Measurements from ENCODE around the gene METTL9.
"Not testable (repeated sequence)": the region's sequence is repeated elsewhere in the genome, so short reads cannot be mapped to it uniquely, and the experiment has no call there.

METTL9 gene

DNA sequence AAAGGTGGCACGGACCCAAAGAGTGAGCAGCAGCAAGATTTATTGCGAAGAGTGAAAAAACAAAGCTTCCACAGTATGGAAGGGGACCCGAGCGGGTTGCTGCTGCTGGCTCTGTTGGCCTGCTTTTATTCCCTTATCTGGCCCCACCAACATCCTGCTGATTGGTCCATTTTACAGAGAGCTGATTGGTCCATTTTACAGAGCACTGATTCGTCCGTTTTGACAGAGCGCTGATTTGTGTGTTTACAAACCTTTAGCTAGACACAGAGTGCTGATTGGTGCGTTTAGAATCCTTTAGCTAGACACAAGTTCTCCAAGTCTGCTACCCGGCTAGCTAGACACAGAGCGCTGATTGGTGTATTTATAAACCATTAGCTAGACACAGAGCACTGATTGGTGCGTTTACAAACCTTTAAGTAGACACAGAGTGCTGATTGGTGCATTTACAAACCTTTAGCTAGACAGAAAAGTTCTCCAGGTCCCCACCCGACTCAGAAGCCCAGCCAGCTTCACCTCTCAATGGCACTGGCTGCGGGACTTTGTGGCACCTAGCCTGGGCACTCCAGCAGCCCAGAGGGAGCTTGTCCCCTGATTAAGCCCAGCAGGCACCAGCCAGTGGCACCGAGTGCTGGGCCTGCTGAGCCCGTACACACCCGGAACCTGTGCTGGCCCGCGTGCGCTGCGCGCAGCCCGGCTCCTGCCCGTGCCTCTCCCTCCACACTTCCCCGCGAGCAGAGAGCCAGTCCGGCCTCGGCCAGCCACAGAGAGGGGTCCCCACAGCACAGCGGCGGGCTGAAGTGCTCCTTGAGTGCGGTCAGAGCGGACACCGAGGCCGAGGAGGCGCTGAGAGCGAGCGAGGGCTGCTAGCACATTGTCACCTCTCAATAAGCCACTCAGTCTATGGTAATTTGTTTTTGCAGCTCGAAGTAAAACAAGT is 37.9 kb downstream of the METTL9 start:
- DNase-seq (ENCODE audit: insufficient read length), result no peak
- TF ChIP-seq POLR2A (IDR thresholded peaks at IDR 0.05; ENCODE audit: low read depth, low read length) (no peak), POLR2AphosphoS5 (IDR thresholded peaks at IDR 0.05; ENCODE audit: low read depth, low read length) (no peak), TAF1 (IDR thresholded peaks at IDR 0.05; ENCODE audit: borderline replicate concordance, low read depth, low read length) (no peak)
- no peak for FAIRE-seq

DNA sequence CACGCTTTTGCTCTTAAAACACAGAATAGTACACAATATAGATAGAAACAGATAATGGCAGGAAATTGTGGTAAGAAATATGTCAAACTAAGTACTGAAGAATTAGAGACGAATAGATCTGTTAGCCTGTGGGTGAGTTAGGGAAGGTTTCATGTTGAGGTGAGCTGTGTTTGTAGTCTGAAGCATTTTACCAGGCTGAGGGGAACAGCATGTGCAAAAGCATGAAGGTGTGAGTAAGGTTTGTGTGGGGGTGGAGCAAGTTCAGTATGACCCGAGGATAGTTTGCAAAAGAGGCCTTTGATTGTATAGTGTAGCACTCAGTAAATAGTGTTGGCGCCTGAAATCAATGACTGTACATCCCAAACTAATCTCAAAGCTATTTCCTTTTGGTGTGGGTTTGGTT is 39.2 kb downstream of the METTL9 start:
- TF ChIP-seq POLR2AphosphoS5 (IDR thresholded peaks at IDR 0.05; ENCODE audit: low read depth, low read length), result no peak
- no peak for TF ChIP-seq TAF1 (IDR thresholded peaks at IDR 0.05; ENCODE audit: borderline replicate concordance, low read depth, low read length)
- TF ChIP-seq POLR2A (IDR thresholded peaks at IDR 0.05; ENCODE audit: low read depth, low read length), result no peak
- FAIRE-seq (no peak), DNase-seq (ENCODE audit: insufficient read length) (no peak)

DNA sequence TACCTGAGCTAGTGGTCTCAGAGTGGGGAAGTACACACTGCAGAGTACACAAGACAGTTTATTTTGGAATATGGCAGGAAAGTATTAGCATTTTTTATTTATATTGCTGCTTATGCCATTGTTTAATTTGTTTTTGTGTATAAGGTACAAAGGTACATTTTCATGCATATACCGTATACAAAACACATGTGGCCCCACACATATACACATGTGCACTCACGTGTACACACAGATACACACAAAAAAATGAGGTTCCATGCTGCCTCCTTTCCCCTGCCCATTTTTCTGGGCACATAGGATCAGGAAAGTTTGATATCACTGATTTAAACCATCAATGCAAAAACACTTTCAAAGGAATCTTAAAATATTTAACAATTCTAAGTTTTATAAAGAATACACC is 40.1 kb downstream of the METTL9 start:
- FAIRE-seq (no peak), DNase-seq (ENCODE audit: insufficient read length) (no peak)
- no peak for TF ChIP-seq POLR2AphosphoS5 (IDR thresholded peaks at IDR 0.05; ENCODE audit: low read depth, low read length)
- no peak for TF ChIP-seq TAF1 (IDR thresholded peaks at IDR 0.05; ENCODE audit: borderline replicate concordance, low read depth, low read length)
- TF ChIP-seq POLR2A (IDR thresholded peaks at IDR 0.05; ENCODE audit: low read depth, low read length), result no peak

DNA sequence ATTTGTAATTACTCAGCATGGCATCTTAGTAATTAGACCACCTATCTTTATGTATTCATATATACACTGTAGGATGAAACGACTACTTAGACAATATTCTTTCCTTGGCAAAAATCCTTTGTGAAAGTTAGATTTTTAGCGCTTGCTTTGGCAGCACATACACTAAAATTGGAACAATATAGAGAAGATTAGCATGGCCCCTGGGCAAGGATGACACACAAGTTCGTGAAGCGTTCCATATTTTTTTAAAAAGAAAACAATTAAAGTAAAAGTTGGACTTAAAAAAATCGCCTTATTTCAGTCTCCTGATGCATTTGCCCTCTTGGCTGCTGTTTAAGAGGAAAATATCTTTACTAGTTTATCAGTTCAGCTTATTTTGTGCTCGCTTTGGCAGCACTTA is 42.5 kb downstream of the METTL9 start:
- TF ChIP-seq TAF1 (IDR thresholded peaks at IDR 0.05; ENCODE audit: borderline replicate concordance, low read depth, low read length), result no peak
- no peak for TF ChIP-seq POLR2AphosphoS5 (IDR thresholded peaks at IDR 0.05; ENCODE audit: low read depth, low read length)
- TF ChIP-seq POLR2A (IDR thresholded peaks at IDR 0.05; ENCODE audit: low read depth, low read length), result no peak
- FAIRE-seq (no peak), DNase-seq (ENCODE audit: insufficient read length) (no peak)

DNA sequence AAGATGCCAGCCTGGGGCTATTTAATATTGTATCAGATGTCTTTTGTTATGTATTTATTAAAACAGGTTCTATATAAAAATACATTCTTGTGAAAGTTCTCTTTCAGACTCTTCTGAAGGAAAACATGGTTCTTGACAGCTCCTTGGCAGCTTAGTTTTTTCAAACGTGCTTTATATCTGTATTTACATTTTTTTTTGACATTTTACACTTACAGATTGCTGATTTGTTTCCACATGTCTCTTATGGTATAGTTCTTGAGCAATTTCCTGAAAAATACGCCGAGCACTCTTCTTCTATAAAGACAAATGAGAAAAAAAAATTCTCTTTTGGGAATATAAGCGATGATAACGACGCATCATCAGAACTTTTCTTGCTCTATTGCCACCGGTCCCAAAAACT is 43.5 kb downstream of the METTL9 start:
- no peak for FAIRE-seq
- TF ChIP-seq TAF1 (IDR thresholded peaks at IDR 0.05; ENCODE audit: borderline replicate concordance, low read depth, low read length), result no peak
- no peak for TF ChIP-seq POLR2A (IDR thresholded peaks at IDR 0.05; ENCODE audit: low read depth, low read length)
- TF ChIP-seq POLR2AphosphoS5 (IDR thresholded peaks at IDR 0.05; ENCODE audit: low read depth, low read length), result no peak
- no peak for DNase-seq (ENCODE audit: insufficient read length)

DNA sequence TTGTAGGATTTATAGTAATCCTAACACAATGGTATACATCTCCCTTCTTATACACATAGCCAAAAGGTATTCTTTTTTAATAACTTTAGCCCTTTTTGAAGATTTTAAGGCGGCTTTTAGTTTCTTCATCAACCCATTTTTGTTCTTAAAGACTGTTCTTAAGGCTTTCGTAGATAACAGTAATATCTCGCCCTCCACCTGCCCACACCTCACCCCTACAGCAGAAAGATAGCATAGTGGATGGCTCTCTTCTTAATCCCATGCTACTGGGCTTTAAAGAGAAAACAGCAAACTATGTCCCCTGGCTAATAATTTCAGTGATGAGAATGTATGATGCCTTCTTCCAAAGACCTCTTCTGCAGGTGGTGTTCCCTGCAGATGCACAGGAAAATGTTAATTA is 44.4 kb downstream of the METTL9 start:
- no peak for DNase-seq (ENCODE audit: insufficient read length)
- TF ChIP-seq TAF1 (IDR thresholded peaks at IDR 0.05; ENCODE audit: borderline replicate concordance, low read depth, low read length) (no peak), POLR2A (IDR thresholded peaks at IDR 0.05; ENCODE audit: low read depth, low read length) (no peak), POLR2AphosphoS5 (IDR thresholded peaks at IDR 0.05; ENCODE audit: low read depth, low read length) (no peak)
- no peak for FAIRE-seq

DNA sequence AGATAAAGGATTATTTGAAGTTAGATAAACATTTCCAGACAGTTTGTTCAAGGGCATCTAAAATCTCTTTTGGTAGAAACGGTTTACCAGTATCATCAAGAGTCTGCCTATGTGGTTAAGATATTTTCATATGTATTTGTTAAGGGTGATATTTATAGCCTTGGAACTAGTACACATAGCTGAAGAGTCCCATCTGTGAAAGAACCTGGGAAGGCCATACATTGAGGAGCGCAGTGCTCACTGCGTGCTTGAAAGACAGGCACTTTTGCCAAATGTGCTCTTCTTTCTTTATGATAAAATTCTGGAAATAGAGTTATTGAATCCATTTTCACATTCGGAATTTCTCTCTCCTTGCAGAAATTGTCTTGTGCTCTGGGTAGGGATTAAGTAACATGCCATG is 45.3 kb downstream of the METTL9 start:
- TF ChIP-seq TAF1 (IDR thresholded peaks at IDR 0.05; ENCODE audit: borderline replicate concordance, low read depth, low read length) (no peak), POLR2A (IDR thresholded peaks at IDR 0.05; ENCODE audit: low read depth, low read length) (no peak), POLR2AphosphoS5 (IDR thresholded peaks at IDR 0.05; ENCODE audit: low read depth, low read length) (no peak)
- no peak for FAIRE-seq

DNA sequence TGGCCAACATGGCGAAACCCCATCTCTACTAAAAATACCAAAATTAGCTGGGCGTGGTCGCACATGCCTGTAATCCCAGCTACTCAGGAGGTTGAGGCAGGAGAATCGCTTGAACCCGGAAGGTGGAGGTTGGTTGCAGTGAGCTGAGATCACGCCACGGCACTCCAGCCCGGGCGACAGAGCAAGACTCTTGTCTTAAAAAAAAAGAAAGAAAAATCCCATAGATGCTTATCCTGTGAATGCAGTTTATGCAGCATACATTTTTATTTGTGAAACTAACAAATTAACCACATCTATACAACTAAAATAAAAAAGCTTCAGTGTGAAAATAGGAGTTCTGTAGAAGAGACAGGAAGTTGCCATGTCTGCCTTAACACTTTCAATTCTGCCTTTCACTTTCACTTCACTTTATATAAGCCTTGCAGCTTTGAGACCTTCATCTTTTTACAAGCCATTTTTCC is 45.9 kb downstream of the METTL9 start:
- DNase-seq (ENCODE audit: insufficient read length) (no peak), FAIRE-seq (peak; percentile 89)
- TF ChIP-seq POLR2A (IDR thresholded peaks at IDR 0.05; ENCODE audit: low read depth, low read length) (no peak), POLR2AphosphoS5 (IDR thresholded peaks at IDR 0.05; ENCODE audit: low read depth, low read length) (no peak), TAF1 (IDR thresholded peaks at IDR 0.05; ENCODE audit: borderline replicate concordance, low read depth, low read length) (no peak)

More for the DNA sequence above, 45.3 kb downstream of the METTL9 start:
- DNase-seq (ENCODE audit: insufficient read length), result no peak

DNA sequence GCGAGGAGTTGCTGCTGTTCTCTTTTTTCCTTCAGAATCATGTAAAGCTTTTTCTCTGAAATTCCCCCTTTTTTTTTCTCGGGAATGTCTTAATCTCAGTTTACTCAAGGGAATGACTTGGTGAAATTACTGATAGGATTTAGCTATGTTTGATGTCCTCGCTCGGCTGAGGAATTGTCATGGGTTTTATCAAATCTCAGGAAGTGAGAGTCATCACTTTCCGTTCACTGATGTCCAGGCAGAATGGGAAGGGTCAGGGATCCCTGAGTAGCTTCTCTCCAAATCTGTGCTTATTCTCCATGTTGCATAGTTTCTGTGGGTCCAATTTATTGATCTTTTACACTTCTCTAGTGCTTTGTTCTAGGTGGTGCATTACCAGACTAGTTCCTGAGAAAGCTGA is 46.7 kb downstream of the METTL9 start:
- FAIRE-seq (no peak), DNase-seq (ENCODE audit: insufficient read length) (no peak)
- TF ChIP-seq TAF1 (IDR thresholded peaks at IDR 0.05; ENCODE audit: borderline replicate concordance, low read depth, low read length), result no peak
- no peak for TF ChIP-seq POLR2A (IDR thresholded peaks at IDR 0.05; ENCODE audit: low read depth, low read length)
- TF ChIP-seq POLR2AphosphoS5 (IDR thresholded peaks at IDR 0.05; ENCODE audit: low read depth, low read length), result no peak

DNA sequence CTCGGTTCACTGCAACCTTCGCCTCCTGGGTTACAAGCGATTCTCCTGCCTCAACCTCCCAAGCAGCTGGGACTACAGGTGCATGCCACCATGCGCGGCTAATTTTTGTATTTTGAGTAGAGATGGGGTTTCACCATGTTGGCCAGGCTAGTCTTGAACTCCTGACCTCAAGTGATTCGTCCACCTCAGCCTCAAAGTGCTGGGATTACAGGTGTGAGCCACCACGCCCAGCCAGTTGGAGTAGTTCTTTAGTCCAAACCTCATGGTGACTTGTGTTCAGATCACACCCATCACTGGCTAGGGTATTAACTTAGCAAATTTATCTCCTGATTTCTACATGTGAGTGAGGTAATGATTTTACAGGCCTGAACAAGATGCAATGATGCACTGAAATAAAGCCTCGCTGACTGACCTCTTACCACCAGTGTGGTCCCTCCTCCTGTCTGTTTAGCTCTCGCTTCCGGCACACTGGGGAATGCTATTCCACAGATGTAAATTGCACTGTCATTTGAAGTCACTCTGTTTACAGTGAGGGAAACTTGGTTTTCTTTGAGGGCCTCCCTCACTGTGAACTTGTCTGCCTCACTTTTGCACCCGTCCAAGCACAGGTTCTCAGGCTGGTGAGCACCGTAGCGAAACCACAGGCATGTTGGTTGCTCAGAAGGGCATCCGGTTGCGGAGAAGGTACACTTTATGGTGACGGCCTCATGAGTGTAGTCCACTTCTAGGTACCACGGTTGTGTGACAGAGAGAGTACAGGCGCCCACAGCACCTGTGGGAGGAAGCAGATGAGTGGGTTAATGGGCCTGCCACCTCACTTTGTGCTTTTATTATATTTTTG is 47.6 kb downstream of the METTL9 start:
- DNase-seq (ENCODE audit: insufficient read length) (peak; percentile 38), FAIRE-seq (peak; percentile 99)
- TF ChIP-seq POLR2AphosphoS5 (IDR thresholded peaks at IDR 0.05; ENCODE audit: low read depth, low read length) (0 out of 2 replicates have a peak, but pooled peaks have one; percentile 20), TAF1 (IDR thresholded peaks at IDR 0.05; ENCODE audit: borderline replicate concordance, low read depth, low read length) (no peak)

DNA sequence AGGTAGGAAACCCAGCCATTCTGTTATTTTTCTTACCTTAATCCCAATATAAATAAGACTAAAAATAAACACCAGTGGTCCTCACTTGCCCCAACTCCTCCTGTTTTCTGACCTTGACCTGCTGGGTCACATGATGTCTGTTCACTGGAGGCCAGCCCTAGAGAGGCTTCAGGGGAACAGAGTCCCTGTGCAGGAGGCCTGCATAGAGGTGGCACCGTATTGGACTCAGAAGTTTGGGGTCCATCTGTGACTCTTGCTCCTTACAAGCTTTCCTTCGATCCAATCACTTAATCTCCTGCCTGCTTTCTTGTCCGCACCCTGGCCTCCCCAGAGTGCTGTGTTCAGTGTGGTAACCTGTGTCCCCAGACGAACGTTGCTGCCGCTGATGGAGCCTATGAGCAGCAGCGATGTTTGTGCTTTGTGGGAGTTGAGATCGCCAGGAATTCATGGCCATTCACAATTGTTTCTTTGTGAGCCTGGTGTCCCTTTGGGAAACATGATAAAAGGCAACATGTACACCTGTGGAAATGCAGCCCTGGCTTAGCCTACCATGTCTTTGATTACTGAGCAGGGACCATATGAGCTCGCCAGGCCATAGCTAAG is 48.3 kb downstream of the METTL9 start:
- no peak for DNase-seq (ENCODE audit: insufficient read length)
- TF ChIP-seq POLR2A (IDR thresholded peaks at IDR 0.05; ENCODE audit: low read depth, low read length), result no peak
- no peak for TF ChIP-seq TAF1 (IDR thresholded peaks at IDR 0.05; ENCODE audit: borderline replicate concordance, low read depth, low read length)
- no peak for TF ChIP-seq POLR2AphosphoS5 (IDR thresholded peaks at IDR 0.05; ENCODE audit: low read depth, low read length)
- FAIRE-seq, result no peak

DNA sequence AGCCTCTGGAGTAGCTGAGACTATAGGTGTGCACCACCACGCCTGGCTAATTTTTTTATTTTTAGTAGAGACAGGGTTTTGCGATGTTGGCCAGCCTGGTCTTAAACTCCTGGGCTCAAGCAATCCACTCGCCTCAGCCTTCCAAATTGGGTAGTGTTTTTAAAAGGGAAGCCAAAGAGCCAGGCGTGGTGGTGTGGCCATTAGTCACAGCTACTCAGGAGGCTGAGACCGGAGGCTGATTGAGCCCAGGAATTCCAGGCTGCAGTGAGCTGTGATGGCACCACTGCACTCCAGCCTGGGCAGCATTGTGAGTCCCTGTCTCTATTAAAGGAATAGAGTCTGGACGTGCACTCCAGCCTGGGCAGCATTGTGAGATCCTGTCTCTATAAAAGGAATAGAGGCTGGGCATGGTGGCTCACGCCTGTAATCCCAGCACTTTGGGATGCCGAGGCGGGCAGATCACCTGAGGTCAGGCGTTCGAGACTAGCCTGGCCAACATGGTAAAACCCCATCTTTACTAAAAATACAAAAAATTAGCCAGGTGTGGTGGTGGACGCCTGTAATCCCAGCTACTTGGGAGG is 50.5 kb downstream of the METTL9 start:
- not testable (repeated sequence) for FAIRE-seq; DNase-seq (ENCODE audit: insufficient read length)
